ENCODE data around the gene SEPHS2.

SEPHS2 gene

DNA sequence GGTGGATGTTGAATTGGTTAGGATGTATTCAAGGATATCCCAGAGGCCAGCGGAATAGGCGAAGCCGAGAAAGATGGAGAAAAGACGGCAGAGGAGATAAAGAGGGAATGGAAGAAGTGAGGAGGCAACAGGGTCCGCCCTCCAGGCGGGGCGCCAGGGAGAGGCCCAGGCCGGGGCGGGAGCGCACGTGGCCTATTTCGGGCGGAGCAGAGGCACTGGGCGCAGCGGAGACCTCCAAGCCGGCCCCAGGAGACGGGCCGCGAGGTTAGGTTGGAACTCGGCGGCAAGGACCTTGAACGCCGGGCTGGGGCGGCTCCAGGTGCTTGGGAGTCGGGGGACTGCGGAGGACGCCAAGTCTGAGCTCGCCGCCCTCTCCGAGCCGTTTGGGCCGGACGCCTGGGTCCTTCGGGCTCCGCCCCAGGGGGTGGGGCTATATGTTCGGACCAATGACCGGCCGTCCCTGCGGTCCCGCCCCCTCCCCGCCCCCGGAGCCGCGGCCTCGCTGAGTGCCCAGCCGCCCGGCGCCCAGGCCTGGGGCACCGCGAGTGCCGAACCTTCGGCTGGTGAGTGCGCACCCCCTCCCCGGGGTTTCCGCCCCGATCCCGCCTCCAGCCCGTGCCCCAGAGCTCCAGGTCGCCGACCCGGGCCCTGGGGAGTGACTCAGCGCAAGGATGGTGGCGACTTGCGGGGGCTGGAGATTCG lies 38.4 kb downstream of the SEPHS2 start, which contains the start of gene ZNF771 (continued):
- TF ChIP-seq ZNF704 (tag by site-specific recombination; IDR thresholded peaks at IDR 0.05): no peak
- TF ChIP-seq ZNF529 (tag by site-specific recombination; IDR thresholded peaks at IDR 0.05; ENCODE audit: insufficient replicate concordance): no peak
- TF ChIP-seq ZNF133 (tag by site-specific recombination; IDR thresholded peaks at IDR 0.05): no peak
- TF ChIP-seq ZNF645 (tag by site-specific recombination; IDR thresholded peaks at IDR 0.05): no peak
- TF ChIP-seq ZIC2 (tag by site-specific recombination; IDR thresholded peaks at IDR 0.05): peak; percentile 57
- no peak for TF ChIP-seq ZNF664 (tag by site-specific recombination; IDR thresholded peaks at IDR 0.05)
- TF ChIP-seq MEIS1 (CRISPR knock-in tag; IDR thresholded peaks at IDR 0.05; ENCODE audit: borderline replicate concordance): no peak
- peak; percentile 95 for TF ChIP-seq ZBTB20 (tag by site-specific recombination; IDR thresholded peaks at IDR 0.05)
- TF ChIP-seq ZNF670 (tag by site-specific recombination; IDR thresholded peaks at IDR 0.05; ENCODE audit: low read depth): no peak
- peak; percentile 73 for TF ChIP-seq ZNF10 (tag by site-specific recombination; IDR thresholded peaks at IDR 0.05)

DNA sequence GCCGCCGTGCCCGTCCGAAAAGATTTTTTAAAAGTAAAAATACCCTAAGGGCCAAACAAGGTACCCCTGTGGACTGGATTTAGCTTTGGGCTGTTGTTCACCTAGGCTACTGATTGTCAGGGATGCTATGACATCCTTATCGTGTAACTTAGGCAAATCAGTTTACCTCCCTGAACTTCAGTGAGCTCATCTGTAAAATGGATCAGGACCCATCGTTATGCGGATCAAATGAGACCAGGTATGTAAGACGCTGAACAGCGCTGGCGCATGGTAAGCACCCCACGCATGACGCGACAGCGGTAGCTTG lies 38.9 kb downstream of the SEPHS2 start:
- Histone ChIP-seq H3K36me3 (ENCODE audit: control insufficient read depth in 2 of 2, insufficient read depth in 1 of 2, low read length in 2 of 2) (peaks cover 0 to 26% of the 10 kb centered on the region in 2 experiments; a peak in 2 of 3 replicates), H3K27ac (ENCODE audit: extremely low read depth, low read depth, low read length) (peak overlapping the region; percentile 92), H3K9me3 (ENCODE audit: control insufficient read depth, insufficient read depth, low read depth, low read length) (no peaks in the 10 kb centered on the region), H3K4me3 (ENCODE audit: low read depth, low read length) (peak overlapping the region; percentile 82), H3K4me1 (ENCODE audit: control insufficient read depth, insufficient read depth, low read length) (peaks cover 5% of the 10 kb centered on the region; the same call in 1 of the 2 replicates)
- ChIA-PET POLR2A (interaction anchor here (1.0 to 5.9 kb wide), 18 partner anchors 7 to 314 kb away, joined by 3 to 64 read pairs (median 6); partner anchors contain the start of genes CD2BP2, DCTPP1, FBRS and TBC1D10B), CTCF (interaction anchor here (1.0 to 2.5 kb wide), 4 partner anchors 23 to 315 kb away, joined by 3 to 11 read pairs (median 8); partner anchors contain the start of genes DCTPP1 and TBX6)
- TF ChIP-seq, protein P1, sequence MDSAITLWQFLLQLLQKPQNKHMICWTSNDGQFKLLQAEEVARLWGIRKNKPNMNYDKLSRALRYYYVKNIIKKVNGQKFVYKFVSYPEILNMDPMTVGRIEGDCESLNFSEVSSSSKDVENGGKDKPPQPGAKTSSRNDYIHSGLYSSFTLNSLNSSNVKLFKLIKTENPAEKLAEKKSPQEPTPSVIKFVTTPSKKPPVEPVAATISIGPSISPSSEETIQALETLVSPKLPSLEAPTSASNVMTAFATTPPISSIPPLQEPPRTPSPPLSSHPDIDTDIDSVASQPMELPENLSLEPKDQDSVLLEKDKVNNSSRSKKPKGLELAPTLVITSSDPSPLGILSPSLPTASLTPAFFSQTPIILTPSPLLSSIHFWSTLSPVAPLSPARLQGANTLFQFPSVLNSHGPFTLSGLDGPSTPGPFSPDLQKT (IDR thresholded peaks at IDR 0.05; ENCODE audit: borderline replicate concordance, low read depth, low read length): no peak
- TF ChIP-seq ZNF704 (tag by site-specific recombination; IDR thresholded peaks at IDR 0.05) (no peak), ZNF184 (tag by site-specific recombination; IDR thresholded peaks at IDR 0.05) (no peak), ZNF248 (tag by site-specific recombination; IDR thresholded peaks at IDR 0.05) (no peak)
- TF ChIP-seq, protein P2, sequence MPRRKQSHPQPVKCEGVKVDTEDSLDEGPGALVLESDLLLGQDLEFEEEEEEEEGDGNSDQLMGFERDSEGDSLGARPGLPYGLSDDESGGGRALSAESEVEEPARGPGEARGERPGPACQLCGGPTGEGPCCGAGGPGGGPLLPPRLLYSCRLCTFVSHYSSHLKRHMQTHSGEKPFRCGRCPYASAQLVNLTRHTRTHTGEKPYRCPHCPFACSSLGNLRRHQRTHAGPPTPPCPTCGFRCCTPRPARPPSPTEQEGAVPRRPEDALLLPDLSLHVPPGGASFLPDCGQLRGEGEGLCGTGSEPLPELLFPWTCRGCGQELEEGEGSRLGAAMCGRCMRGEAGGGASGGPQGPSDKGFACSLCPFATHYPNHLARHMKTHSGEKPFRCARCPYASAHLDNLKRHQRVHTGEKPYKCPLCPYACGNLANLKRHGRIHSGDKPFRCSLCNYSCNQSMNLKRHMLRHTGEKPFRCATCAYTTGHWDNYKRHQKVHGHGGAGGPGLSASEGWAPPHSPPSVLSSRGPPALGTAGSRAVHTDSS (tag by site-specific recombination; IDR thresholded peaks at IDR 0.05): no peak

- Histone ChIP-seq H3K9me3 (ENCODE audit: control insufficient read depth, insufficient read depth, low read depth, low read length) (no peaks in the 10 kb centered on the region), H3K4me3 (ENCODE audit: low read depth, low read length) (no peak overlapping the region), H3K27ac (ENCODE audit: extremely low read depth, low read depth, low read length) (no peak overlapping the region), H3K4me1 (ENCODE audit: control insufficient read depth, insufficient read depth, low read length) (peaks cover 11% of the 10 kb centered on the region), H3K36me3 (ENCODE audit: control insufficient read depth in 2 of 2, insufficient read depth in 1 of 2, low read length in 2 of 2) (peaks cover 0 to 24% of the 10 kb centered on the region in 2 experiments; a peak in 2 of 3 replicates)
- POLR2A ChIA-PET: interaction anchor here (0.5 to 3.8 kb wide), 3 partner anchors 21 to 80 kb away, joined by 5 to 17 read pairs (median 5); partner anchors contain the start of gene TBC1D10B
- CTCF ChIA-PET: interaction anchor here (0.8 to 1.2 kb wide), 3 partner anchors 28 to 214 kb away, joined by 3 read pairs; partner anchors contain the start of gene DCTPP1
- TF ChIP-seq ZNF114 (tag by site-specific recombination; IDR thresholded peaks at IDR 0.05) (no peak), ZNF555 (tag by site-specific recombination; conservative IDR thresholded peaks at IDR 0.05) (no peak), ZNF266 (tag by site-specific recombination; IDR thresholded peaks at IDR 0.05; ENCODE audit: low read depth) (no peak), ZNF654 (tag by site-specific recombination; IDR thresholded peaks at IDR 0.05; ENCODE audit: low read depth) (no peak), ZEB2 (tag by site-specific recombination; IDR thresholded peaks at IDR 0.05) (no peak), ZNF37A (tag by site-specific recombination; IDR thresholded peaks at IDR 0.05) (no peak), ZNF449 (tag by site-specific recombination; IDR thresholded peaks at IDR 0.05) (no peak), SCRT2 (tag by site-specific recombination; IDR thresholded peaks at IDR 0.05) (no peak), ZNF274 (IDR thresholded peaks at IDR 0.05; ENCODE audit: low read length) (no peak), ZNF274 (tag by site-specific recombination; IDR thresholded peaks at IDR 0.05; ENCODE audit: borderline replicate concordance) (no peak), ZBTB7A (tag by site-specific recombination; IDR thresholded peaks at IDR 0.05; ENCODE audit: low read depth) (no peak)
These were observed 43.8 kb downstream of the SEPHS2 start for GRCh38 chr16:30401768-30402425.

Data from HEK293 (cell line).